GM18870 (cell line): ENCODE data around the gene SPDYE1.
"Not testable (repeated sequence)": the region's sequence is repeated elsewhere in the genome, so short reads cannot be mapped to it uniquely, and the experiment has no call there.

Experiments
- ATAC-seq: cut with Tn5 transposase; IDR thresholded peaks from one replicate; pipeline ENCODE4 v1.9.1; 2021; ENCODE audit warnings: moderate library complexity; ENCODE audit not compliant: unreplicated experiment

Gene SPDYE1

DNA sequence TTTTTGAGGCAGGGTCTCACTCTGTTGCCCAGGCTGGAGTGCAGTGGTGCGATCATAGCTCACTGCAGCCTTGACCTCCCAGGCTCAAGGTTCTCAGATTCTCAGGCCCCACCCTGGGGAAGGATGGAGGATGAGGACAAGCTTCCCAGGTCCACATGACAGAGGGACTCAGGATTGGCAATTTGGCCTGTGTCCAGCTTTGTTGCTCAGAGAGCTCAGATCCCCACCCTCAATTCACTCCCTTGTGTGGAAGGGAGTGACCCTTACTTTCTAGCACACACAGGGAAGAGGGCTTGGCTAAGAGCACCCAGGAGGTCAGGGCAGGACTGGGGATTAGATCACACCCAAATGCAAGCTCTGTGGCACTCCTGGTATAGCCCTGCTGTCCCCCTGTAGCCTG, 6.9 kb upstream of the SPDYE1 start:
- ATAC-seq = not testable (repeated sequence)

DNA sequence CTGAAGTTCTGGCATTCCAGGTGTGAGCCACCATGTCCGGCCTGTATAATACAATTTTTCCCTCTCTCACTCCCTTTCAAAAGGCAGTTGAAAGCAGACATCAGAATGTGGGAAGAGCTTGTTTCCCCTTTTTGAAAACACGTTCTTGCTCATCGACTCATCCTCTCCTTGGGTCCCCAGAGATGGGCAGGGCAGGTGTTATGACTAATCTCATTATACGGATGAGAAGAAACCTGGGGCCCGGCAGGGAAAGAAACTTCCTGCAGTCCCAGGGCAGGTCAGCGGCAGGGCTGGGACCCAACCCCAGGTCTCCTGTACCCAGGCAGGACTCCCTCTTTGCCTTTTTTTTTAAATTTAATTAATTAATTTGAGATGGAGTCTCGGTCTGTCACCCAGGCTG, 4.8 kb upstream of the SPDYE1 start:
- peak; percentile 89 for ATAC-seq

DNA sequence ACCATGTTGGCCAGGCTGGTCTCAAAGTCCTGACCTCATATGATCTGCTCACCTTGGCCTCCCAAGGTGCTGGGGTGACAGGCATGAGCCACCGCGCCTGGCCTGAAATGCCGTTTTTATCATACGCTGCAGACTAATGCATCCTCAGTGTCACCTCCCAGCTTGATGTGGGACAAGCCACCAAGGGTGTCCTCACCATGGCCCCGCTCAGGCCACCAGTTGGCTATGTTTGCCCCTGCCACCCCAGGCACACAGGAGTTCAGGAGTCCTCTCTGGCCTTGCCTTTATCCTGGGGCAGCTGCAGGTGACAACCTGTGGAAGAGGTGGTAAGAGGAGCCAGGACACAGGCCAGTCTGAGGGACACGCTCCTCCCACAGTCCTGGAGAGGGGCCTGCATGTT, 3.0 kb upstream of the SPDYE1 start:
- not testable (repeated sequence) for ATAC-seq

DNA sequence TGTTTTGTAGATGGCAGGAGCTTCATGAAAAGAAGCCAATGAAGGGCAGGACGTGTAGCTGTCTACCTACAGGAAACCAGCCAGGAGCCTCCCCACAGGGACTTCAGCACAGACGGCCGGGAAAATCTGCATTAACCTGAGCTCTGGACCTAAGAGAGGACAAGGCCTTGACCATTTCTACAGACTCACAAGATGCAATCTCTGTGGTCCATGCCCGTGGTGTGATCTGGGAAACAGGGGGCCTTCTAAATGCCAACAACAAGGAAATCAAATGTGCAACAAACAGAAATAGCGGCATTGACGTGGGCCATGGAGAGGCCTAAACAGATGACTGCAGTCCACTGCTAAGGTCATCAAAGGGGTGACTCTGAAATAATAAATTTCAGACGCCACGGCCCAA, 14.4 kb downstream of the SPDYE1 start:
- not testable (repeated sequence) for ATAC-seq

DNA sequence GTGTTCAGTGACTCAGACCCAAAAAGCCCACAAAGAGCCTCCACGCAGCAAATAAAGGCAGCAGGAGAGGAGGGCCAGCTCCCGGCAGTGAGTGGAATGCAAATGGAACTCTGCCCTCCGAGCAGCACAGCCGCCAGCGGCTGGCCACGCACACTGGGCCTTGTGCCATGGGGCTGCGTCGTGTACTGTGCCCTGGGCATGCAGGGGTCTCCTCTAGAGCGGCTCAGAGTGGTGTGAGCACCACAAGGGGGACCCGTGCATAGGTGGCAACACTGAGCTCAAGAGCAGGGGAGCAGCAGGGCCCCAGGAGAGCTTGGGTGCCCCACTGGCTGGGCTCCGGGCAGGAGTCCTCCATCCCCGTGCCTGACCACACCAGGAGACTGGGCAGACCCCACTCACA, 17.4 kb downstream of the SPDYE1 start:
- ATAC-seq = not testable (repeated sequence)

DNA sequence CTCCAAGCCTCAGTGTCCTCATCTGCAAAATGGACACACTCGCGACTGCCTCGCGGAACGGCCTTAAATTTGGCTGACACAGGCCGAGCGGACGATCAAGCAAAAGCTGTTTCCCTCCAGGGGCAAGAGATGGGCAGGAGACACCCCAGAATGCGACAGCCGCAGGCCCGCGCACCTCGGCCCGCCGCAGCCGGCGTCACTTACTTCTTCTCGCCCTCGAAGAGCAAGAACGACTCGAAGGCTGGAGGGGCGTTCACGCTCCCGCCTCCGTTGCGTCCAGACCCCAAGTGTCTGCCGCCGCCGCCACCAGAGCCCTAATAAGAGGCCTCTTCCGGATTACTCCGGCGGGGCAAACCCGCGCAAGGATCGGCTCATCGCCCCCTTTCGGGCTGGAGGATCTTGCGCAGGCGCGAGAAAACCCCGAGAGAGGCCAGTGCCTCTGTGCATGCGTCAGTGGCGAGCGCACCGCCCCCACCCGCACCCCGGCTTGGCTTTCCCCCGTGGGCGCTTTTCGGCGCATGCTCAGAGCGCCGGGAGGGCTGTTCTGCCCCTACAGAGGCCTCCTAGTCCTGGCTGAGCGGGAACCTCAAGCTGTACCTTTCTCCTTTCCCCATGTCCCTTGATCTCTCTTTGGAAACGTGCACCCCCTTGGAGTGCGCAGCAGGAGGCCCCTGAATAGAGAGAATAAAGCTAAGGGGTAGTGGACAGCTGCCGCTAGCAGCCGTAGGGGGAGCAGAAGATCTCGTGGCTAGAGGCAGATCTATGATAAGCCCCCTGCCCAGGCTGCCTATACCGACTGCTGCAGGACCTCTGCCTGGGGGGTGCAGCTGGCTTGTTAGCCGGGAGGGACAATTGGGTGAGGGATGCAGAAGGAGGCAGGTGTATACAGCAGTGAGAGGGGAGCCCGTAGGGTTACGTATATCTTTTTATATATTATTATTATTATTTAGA, 21.4 kb downstream of the SPDYE1 start:
- peak; percentile 88 for ATAC-seq

DNA sequence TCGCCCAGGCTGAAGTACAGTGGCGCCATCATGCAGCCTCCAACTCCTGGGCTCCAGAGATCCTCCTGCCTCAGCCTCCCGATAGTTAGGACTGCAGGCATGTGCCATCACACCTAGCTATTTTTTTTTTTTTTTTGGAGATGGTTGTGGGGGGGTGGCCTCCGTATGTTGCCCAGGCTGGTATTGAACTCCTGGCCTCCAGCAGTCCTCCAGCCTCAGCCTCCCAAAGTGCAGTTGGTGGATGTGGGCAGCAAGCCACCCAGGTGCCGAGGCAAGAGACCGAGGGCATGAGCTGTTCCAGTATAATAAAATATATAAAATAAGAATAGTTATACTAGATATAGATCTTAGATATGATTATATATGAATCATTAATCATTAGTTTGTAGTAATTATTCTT, 22.1 kb downstream of the SPDYE1 start:
- not testable (repeated sequence) for ATAC-seq

DNA sequence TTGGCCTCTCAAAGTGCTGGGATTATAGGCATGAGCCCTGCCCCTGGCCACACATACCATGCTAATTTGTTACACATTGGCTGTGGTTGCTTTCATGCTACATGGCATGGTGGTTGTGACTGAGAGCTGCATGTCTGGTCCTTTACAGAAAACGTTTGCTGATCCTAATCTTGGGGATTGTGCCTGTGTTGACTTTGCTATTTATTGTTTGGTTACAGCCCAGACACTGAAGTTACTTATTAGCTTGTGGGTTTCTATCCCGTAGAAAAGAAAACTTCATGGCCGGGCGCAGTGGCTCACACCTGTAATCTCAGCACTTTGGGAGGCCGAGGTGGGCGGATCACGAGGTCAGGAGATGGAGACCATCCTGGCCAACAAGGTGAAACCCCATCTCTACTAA, 24.4 kb downstream of the SPDYE1 start:
- ATAC-seq = not testable (repeated sequence)

DNA sequence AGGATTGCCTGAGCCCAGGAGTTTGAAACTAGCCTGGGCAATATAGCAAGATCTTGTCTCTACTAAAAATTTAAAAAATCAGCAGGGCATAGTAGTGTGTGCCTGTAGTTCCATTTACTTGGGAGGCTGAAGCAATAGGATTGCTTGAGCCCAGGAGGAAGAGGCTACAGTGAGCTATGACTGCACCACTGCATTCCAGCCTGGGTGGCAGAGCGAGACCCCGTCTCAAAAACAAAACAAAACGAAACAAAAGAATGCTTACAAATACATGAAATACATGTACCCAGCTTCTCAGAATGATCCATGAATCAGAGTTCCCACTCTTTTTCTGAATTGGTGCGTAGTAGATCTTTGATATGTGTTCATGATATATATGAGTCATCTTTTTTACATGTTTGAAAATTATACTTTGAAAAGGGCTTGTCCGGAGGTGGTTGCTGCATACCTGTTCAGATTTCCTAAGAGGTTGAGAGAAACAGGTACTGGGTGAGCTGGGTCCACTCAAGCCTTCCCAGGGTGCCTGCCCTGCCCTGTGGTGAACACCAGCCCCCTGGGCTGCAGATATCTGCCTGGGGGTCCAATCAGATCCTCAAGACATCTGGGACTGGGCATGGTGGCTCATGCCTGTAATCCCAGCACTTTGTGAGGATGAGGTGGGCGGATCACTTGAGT, 25.2 kb downstream of the SPDYE1 start:
- ATAC-seq = not testable (repeated sequence)

DNA sequence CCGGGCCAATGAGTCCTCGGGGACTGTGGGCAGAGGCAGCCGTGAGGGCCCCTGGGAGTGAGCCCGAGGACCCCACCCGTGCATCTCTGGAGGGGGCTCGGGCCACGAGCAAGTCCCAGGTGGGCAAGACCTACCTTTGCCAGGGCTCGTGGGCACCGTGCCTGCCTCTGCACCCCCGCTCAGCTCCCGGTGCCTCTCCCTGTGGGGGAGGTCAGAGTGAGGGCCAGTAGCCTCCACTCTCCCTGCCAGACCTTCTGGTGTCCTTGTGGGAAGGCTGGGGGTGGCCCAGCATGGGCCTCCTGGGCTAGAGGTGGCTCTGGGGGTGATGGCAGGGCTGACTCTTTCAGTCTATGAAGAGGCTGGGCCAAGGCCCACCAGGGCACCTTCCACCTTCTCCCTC, 31.7 kb downstream of the SPDYE1 start:
- not testable (repeated sequence) for ATAC-seq

DNA sequence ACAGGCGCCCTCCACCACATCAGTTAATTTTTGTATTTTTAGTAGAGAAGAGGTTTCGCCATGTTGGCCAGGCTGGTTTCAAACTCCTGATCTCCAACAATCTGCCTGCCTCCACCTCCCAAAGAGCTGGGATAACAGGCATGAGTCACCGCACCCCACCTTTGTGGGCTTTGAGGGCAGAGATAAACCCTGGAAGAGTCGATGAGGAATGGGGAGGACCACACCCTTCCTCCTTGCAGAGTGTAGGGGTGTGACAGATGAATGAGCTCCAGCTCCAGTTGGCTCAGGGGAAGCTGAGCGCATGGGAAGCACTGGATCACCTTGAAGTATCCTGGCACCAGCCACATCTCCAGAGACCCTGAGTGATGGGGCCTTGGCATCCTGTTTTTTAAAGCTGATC, 32.3 kb downstream of the SPDYE1 start:
- not testable (repeated sequence) for ATAC-seq

DNA sequence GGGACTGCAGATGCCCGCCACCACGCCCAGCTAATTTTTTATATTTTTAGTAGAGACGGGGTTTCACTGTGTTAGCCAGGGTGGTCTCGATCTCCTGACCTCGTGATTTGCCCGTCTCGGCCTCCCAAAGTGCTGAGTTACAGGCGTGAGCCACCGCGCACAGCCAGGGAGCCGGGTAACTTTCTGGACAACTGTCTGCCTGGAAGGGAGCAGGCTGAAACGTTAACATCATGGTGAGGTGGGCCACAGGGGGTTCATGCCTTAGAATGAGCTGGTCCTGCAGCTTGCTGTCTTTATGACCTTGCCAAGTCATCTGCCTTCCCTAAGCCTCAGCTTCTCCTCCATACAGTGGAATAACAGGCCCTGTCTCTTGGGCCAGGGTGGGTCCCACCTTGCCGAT, 33.6 kb downstream of the SPDYE1 start:
- not testable (repeated sequence) for ATAC-seq

DNA sequence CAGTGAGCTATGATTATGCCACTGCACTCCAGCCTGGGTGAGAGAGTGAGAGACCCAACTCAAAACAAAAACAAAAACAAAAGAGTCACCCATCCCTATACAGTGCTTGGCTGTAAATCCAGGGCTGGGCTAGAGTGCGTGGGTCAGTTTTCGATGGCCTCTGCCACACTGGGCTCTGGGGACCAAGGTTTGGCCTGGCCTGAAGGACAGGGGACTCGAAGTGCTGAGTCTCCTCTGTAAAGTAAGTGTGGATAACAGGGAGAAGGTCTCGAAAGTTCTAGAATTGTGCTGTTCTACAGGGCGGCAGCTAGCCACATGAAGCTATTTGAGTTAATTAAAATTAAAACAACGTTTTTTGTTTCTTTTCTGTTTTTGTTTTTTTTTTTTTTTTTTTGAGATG, 34.3 kb downstream of the SPDYE1 start:
- ATAC-seq = not testable (repeated sequence)

DNA sequence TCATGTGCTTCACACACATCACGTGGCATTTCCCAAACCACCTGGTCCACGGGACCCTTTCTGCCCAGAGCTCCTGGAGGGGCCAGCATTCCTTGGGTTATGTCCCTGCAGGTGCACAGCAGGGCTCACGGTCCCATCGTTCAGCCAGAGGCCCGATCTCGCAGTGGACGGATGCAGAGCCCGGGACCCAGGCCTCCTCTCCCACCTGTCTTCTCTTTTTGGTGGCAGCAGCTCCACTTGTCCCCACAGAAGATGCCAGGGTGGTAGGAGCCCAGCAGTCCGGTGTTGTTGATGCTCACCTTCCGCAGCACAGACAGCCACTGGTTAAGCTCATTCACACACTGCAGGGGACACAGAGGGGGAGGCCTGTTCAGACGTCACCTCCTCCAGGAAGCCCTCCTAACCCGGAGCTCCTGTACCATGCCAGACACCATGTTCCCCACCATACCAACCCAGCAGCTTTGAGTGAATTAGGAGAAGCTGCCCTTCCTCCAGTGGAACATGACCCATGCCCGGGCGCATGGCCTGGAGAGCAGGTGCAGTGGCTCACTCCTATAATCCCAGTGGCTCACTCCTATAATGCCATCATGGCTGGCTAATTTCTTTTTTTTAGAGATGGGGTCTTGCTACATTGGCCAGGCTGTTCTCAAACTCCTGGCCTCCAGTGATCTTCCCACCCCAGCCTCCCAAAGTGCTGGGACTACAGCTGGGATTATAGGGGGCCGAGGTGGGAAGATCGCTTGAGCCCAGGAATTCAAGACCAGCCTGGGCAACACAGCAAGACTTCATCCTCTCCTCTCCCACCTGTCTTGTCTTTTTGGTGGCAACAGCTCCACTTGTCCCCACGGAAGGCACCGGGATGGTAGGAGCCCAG, 36.5 kb downstream of the SPDYE1 start:
- not testable (repeated sequence) for ATAC-seq

DNA sequence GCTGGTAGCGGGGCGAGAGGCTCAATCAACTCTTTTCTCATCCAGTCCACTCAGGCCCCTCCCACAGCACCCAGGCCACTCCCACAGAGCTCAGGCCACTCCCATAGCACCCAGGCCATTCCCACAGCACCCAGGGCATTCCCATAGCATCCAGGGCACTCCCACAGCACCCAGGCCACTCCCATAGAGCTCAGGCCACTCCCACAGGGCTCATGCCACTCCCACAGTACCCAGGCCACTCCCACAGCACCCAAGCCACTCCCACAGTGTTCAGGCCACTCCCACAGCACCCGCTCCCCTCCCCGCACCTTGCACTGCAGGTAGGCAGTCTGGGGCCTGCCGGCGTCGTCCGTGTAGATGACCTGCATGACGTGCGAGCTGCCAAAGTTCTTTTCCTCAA, 38.7 kb downstream of the SPDYE1 start:
- ATAC-seq = not testable (repeated sequence)

DNA sequence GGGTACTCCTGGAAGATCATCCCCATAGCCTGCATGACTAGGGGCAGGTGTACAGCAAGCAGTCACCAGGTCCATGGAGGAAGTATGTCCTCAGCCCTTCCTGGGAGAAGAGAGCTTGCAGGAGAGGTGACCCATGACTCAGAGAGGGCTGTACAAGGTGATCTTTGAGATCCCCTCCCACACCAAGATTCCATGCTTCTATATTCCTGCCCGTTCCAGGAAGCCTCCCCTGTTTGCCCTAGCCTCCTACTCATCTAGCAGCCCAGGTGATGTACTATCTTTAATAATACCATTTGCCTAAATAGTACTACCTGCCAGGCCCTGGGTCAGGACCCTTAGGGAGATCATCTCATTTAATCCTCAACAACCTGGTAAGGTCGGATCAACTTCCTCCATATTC, 40.3 kb downstream of the SPDYE1 start:
- ATAC-seq = not testable (repeated sequence)

DNA sequence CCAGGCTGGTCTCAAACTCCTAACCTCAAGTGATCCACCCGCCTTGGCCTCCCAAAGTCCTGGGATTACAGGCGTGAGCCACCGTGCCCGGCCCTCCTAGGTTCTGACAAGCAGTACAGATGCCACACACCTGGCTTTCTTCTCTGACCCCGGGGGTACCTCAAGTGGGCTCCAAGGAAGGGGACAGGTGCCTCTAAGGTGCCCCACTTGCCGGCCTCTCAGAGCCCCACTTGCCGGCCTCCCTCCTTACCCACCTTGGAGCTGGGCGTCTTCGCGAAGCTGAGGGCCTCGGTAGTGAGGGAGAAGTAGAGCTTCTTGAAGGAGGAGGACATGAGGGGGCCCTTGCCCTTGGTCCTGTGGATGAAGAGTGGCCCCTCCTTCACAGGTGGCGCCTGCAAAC, 40.9 kb downstream of the SPDYE1 start:
- not testable (repeated sequence) for ATAC-seq

DNA sequence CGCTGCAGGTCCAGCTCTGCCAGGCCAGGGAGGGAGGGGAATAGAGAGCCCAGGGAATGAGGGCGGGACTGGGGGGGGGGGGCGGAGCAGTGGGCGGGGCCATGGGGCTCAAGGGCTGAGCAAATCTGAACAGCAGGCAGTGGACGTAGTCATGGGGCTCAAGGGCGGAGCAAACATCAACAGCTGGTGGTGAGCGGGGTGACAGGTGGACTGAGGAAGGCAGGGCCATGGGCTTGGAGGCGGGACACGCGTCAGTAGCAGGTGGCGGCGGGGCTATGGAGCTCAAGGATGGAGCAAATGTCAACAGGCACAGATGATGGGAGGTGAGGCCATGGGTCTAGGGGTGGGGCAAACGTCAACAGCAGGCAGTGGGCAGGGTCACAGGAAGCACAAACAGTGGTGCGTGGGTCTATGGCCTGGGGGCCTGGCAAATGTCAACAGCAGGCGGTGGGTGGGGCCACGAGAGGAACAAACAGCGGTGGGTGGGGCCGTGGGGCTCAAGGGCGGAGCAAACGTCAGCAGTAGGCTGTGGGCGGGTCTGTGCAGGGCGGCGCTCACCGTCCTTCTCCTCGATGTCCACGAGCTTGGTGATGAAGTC, 41.4 kb downstream of the SPDYE1 start:
- peak; percentile 62 for ATAC-seq

DNA sequence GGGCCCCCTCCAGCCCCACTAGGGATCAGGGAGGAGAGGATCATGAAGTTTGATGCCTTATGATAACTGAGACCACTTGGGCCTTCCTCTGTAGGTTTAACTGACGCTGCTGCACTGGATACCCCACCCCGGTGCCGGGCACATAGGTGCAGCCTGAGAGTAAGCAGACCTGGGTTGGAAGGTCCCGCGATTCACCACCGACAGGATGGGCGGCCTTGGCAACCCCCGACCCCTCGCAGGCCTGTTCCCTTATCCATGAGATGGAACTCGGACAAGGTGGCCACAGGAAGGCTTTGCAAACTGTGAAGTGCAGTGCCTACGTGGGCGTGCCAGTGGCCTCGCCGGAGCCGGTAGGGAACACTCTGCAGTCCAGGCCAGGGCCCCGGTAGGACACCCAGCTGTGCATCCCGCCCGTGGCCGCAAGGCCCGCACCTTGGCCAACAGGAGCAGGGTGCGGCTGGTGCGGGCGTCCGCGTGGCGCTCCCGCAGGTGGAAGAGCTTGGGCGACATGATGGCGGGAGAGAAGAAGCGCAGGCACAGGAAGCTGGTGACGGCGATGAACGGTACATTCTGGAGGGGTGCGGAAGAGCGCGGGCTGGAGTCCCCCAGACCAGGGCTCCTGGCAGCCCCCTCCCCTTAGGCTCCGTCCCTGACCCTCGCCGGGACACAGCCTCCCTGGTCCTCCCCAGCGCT, 42.2 kb downstream of the SPDYE1 start:
- not testable (repeated sequence) for ATAC-seq

DNA sequence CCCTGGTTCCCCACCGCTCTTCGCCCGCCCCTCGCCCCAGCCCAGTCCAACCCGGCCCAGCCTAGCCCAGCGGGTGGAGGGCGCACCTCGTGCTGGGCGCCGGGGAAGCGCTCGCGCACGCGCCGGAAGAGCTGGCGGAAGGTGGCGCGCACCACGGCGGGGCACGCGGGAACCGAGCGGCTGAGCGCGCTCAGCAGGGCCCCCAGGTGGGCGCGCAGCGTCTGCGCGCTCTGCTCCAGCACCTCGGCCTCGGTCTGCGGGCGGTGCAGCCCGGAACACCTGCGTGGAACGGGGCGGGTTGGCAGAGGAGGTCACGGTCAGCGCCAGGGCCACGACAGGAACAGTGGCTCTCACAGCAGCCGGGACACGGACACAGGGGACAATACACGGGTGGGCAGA, 42.8 kb downstream of the SPDYE1 start:
- ATAC-seq = not testable (repeated sequence)
